Adrenal gland (tissue), 5 donors: ENCODE results near the gene KYNU.

Experiments used
- CTCF ChIP-seq, 6 experiments: fragments of 450-650 bp in 4 of 6; fragments of 200-600 bp in 2 of 6; sonication (generic) in 1 of 6; IDR thresholded peaks; 1 replicate in 5 of 6; 2 replicates in 1 of 6; pipeline versions ENCODE4 v1.5.1 to v1.8.0; 2016 to 2021; ENCODE audit warnings: antibody characterized with exemption in 6 of 6, mild to moderate bottlenecking in 2 of 6, moderate library complexity in 1 of 6
- POLR2A ChIP-seq, 2 donors: fragments of 450-650 bp; IDR thresholded peaks; one replicate each; pipeline ENCODE4 v1.6.1; 2017; ENCODE audit warnings: antibody characterized with exemption in 2 of 2, mild to moderate bottlenecking in 2 of 2, moderate library complexity in 1 of 2
- donor health status: DM: no; HTN: no; CAD: no.

- TF ChIP-seq POLR2A (IDR thresholded peaks at IDR 0.05) (no peak), CTCF (IDR thresholded peaks at IDR 0.05) (no peak)
Observed at GRCh38 chr2:142907653-142908052, 30.2 kb downstream of the KYNU start.
